ENCODE results near the gene C1D. TPM values are rescaled to one million over a fixed set of nuclear protein-coding genes. Genes with fewer than 3 reads are reported as not detected.

Gene C1D
- total RNA-seq, 1 experiment from 2014 or later, result 26.8 TPM

- peak; percentile 10 for DNase-seq (ENCODE audit: low read depth)
These were observed 2.8 kb downstream of the C1D start for GRCh38 chr2:68059784-68060525.

- no peak for DNase-seq (ENCODE audit: low read depth)
These were observed 5.0 kb downstream of the C1D start for GRCh38 chr2:68057658-68058396.

GRCh38 chr2:68052717-68053422 lies 9.9 kb downstream of the C1D start:
- no peak for DNase-seq (ENCODE audit: low read depth)

GRCh38 chr2:68050353-68050752 lies 12.5 kb downstream of the C1D start:
- DNase-seq (ENCODE audit: low read depth), result no peak

DNA sequence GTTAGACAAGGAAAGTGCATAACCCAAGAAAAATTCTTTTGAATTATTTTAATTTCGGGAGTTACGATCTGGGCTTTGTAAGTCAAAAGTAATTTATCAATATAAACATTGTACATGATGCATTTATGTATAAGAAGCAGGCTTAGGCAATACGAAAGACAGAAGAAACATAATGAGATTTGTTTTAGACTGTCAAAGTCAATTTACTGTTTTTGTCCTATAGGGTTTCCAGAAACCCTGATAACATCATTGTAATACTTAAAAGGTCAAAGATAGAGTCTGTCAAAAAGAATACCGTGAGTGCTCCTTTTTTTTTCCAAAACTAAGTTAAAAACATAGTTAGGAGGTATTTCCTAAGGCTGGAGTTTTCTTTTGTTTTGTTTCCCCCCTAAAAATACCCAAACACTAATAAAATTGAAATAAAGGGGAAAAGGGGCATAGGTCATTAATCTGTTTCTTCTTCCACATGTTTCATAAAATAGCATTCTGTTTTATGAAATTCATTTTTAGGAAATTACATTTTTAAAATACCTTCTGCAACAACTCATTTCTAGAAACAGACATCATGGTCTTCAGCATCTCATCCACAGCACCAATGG lies 16.1 kb downstream of the C1D start:
- DNase-seq (ENCODE audit: low read depth), result no peak

DNA sequence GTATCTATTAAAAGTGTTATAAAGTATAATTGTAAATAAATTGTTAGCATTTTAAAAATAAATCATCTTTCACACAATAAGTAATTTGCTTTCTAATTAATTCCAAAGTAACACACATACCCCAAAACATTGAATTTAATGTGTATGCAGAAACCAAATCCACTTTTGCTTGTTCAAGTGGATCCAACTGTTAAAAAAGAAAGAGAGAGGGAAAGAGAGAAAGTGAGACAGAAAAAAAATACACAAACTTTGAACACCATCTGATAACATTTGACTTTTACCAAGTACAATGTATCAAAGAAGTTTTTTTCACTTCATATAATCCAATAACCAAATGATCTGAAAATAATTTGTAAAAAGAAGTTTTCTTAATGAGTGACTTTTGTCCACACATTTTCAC lies 16.6 kb downstream of the C1D start:
- DNase-seq (ENCODE audit: low read depth), result no peak

- DNase-seq (ENCODE audit: low read depth), result no peak
These were observed 17.5 kb downstream of the C1D start for GRCh38 chr2:68045342-68045741.

- peak; percentile 50 for DNase-seq (ENCODE audit: low read depth)
These were observed 18.7 kb downstream of the C1D start for GRCh38 chr2:68044099-68044498.

- DNase-seq (ENCODE audit: low read depth), result no peak
These were observed 19.1 kb downstream of the C1D start for GRCh38 chr2:68043695-68044094.

DNA sequence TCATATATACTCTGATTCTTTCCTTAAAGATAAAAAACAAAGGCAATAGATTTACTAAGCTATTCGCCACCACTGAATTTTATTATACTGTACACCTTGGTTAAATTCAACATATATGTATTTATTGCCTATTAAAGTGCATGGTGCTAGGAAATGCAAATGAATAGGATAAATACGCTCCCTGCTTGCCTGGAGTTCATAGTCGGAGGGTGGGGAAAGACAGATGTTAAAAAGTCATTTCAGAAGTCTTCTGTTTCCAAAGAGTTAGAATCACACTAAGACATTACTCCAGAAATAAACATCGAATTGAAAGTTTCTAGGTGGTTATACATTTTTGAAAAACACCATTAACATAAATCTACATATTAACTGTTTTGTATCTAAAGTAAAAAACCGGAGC lies 19.8 kb downstream of the C1D start:
- no peak for DNase-seq (ENCODE audit: low read depth)

GRCh38 chr2:68041704-68042245 lies 21.0 kb downstream of the C1D start:
- DNase-seq (ENCODE audit: low read depth), result no peak

GRCh38 chr2:68040078-68040477 lies 22.7 kb downstream of the C1D start:
- DNase-seq (ENCODE audit: low read depth), result no peak

- DNase-seq (ENCODE audit: low read depth), result no peak
These were observed 23.5 kb downstream of the C1D start for GRCh38 chr2:68039317-68039716.

GRCh38 chr2:68032702-68033101 lies 30.1 kb downstream of the C1D start:
- DNase-seq (ENCODE audit: low read depth), result no peak

GRCh38 chr2:68031542-68032160 lies 31.2 kb downstream of the C1D start:
- DNase-seq (ENCODE audit: low read depth), result peak; percentile 61

GRCh38 chr2:68031043-68031442 lies 31.8 kb downstream of the C1D start:
- DNase-seq (ENCODE audit: low read depth), result no peak

- DNase-seq (ENCODE audit: low read depth), result no peak
These were observed 32.3 kb downstream of the C1D start for GRCh38 chr2:68030529-68030928.

DNA sequence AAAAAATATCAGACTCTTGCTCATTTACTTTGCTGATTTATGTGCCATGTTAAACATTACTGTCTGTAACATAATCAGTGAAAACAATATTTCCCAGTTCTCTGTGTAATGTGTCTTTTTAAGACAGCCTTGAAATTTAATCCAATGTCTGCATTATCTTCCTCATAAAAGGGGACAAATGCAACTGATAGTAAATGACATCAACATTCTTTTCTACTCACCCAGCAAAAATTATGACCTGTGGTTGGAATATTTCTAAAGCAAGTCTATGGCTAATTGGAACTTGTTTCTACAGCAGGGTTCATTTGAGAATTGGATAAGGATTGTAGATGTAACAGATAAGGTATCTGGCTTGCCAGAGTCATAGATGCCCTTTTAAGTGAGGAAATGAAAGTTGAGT lies 34.8 kb downstream of the C1D start:
- DNase-seq (ENCODE audit: low read depth), result no peak

DNA sequence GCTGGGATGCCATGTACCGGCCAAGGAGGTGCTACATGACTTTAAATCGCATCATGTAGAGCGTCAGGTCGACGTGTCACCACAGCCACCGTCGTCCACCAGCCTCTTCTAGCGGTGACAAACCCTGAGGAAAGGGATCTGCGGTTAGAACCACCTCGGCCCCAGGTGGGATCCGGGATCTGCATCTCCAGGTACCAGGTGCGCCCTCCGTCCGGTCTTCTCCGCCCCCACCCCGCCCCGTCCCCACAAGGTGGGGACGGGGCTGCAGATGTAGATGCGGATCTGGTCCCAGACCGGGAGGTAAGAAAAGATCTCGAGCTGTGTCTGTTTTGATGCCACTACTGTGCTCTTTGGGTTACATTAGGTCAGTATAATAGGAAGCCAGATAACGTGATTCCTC lies 38.4 kb downstream of the C1D start:
- no peak for DNase-seq (ENCODE audit: low read depth)

DNA sequence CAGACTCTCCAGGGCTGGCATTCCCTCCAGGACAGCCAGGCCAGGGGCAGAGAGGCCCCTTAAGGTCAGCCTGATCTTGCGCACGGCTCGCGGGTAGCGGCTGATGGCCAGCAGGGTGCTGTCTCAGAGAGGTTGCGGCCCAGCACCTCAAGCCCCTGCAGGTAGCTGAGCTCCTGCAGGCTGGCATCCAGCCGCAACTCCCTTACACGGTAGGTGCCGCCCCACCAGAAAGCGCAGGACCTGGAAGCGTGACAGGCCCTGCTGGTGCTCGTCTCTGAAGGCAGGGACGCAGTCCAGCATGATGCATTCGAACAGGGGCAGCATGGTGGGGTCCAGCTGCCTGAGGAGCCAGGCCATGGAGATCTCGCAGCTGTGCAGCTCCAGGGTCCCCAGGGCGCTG lies 38.9 kb downstream of the C1D start:
- DNase-seq (ENCODE audit: low read depth), result no peak

- peak; percentile 34 for DNase-seq (ENCODE audit: low read depth)
These were observed 44.1 kb downstream of the C1D start for GRCh38 chr2:68018727-68019126.

Measured in HT1080 (cell line).